HFFc6 (cell line): ENCODE data around the gene NMRK2. TPM values are rescaled to one million over a fixed set of nuclear protein-coding genes. Genes with fewer than 3 reads are reported as not detected.
A peak's percentile ranks its signal among the peaks of the same experiment; 100 is the strongest.

Experiments used
- DNase-seq: peaks from one replicate; pipeline ENCODE4 v3.0.0-alpha.2; 2018
- H3K27ac Mint-ChIP-seq: 2 replicates; pipeline ENCODE4 v1.8.0; 2020; ENCODE audit warnings: mild to moderate bottlenecking, mixed read lengths
- H3K27me3 Mint-ChIP-seq: 2 replicates; pipeline ENCODE4 v1.8.0; 2021; ENCODE audit warnings: mild to moderate bottlenecking, moderate library complexity, mixed read lengths; ENCODE audit not compliant: insufficient read depth
- H3K36me3 Mint-ChIP-seq: 2 replicates; pipeline ENCODE4 v1.8.0; 2021; ENCODE audit warnings: low read depth, mixed read lengths
- H3K4me1 Mint-ChIP-seq: 2 replicates; pipeline ENCODE4 v1.8.0; 2020; ENCODE audit warnings: low read depth, mixed read lengths
- H3K4me3 Mint-ChIP-seq: 2 replicates; pipeline ENCODE4 v1.8.0; 2020; ENCODE audit warnings: mild to moderate bottlenecking, moderate library complexity, mixed read lengths
- H3K9me3 Mint-ChIP-seq: 2 replicates; pipeline ENCODE4 v1.8.0; 2020; ENCODE audit warnings: mild to moderate bottlenecking, mixed read lengths
- total RNA-seq, 6 experiments: library from RNA; stranded (reverse); fragmentation: NEBNext Ultra II Directional; extraction: Animal tissue kit (Norgen Biotek cat#: 25700); gene quantifications; 2 replicates in 1 of 6; 3 replicates in 5 of 6; pipeline ENCODE4 v1.2.3, GENCODE V29; 2021
- TF ChIP-seq, protein P1 (sequence below): fragments of 200-600 bp; sonication (generic); IDR thresholded peaks from 2 replicates; pipeline ENCODE4 v1.5.0; 2021; ENCODE audit warnings: antibody characterized with exemption, mild to moderate bottlenecking

Gene NMRK2
- total RNA-seq, 6 experiments from 2014 or later = not detected

DNA sequence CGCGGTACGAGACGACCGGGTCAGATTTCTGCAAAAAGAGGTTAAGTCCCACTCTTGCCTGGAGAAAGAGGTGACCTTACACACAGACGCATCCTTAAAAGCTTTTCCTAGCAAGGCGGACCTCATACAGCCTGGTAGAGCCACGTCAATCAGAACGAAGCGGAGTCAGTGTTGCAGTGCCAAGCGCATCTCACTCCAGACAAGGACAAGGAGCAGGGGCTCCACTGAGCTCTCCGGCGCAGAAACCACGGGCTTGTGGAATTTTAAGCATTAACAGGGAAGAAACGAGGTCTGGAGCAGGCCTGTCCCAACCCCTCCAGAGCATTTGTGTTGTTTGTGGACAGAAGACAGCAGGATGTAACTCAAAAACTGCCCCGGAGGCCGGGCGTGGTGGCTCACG lies 45.3 kb downstream of the NMRK2 start:
- Mint-ChIP-seq H3K4me1 (peaks cover 28% of the 10 kb centered on the region), H3K36me3 (peaks cover 48% of the 10 kb centered on the region), H3K27ac (peak overlapping the region; percentile 63), H3K9me3 (no peaks in the 10 kb centered on the region; the same call in 1 of the 2 replicates), H3K27me3 (peaks cover 63% of the 10 kb centered on the region), H3K4me3 (peak overlapping the region; percentile 57)
- DNase-seq = no peak
- TF ChIP-seq, protein P1, sequence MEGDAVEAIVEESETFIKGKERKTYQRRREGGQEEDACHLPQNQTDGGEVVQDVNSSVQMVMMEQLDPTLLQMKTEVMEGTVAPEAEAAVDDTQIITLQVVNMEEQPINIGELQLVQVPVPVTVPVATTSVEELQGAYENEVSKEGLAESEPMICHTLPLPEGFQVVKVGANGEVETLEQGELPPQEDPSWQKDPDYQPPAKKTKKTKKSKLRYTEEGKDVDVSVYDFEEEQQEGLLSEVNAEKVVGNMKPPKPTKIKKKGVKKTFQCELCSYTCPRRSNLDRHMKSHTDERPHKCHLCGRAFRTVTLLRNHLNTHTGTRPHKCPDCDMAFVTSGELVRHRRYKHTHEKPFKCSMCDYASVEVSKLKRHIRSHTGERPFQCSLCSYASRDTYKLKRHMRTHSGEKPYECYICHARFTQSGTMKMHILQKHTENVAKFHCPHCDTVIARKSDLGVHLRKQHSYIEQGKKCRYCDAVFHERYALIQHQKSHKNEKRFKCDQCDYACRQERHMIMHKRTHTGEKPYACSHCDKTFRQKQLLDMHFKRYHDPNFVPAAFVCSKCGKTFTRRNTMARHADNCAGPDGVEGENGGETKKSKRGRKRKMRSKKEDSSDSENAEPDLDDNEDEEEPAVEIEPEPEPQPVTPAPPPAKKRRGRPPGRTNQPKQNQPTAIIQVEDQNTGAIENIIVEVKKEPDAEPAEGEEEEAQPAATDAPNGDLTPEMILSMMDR = no peak

DNA sequence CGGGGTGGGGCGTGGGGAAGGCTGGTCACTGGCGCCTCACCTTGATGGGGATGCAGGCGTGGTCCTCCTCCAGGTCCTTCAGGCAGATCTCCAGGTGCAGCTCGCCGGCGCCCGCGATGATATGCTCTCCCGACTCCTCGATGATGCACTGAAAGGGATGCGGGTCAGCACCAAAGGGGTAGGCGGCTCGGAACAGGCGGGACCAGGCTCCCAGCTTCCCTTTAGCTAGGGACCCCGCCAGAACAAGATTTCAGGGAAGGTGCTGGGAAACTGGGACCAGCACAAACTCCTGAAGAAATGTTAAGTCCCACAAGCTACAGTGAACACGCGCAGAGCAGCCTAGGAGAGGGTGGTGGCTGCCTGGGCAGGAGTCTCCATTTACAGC lies 46.4 kb downstream of the NMRK2 start:
- Mint-ChIP-seq H3K27me3 (peaks cover 74% of the 10 kb centered on the region), H3K36me3 (peaks cover 59% of the 10 kb centered on the region), H3K4me1 (peaks cover 39% of the 10 kb centered on the region), H3K4me3 (no peak overlapping the region), H3K9me3 (peaks cover 6% of the 10 kb centered on the region), H3K27ac (peak overlapping the region; percentile 69)
- DNase-seq = no peak
- TF ChIP-seq, protein P1 = no peak

DNA sequence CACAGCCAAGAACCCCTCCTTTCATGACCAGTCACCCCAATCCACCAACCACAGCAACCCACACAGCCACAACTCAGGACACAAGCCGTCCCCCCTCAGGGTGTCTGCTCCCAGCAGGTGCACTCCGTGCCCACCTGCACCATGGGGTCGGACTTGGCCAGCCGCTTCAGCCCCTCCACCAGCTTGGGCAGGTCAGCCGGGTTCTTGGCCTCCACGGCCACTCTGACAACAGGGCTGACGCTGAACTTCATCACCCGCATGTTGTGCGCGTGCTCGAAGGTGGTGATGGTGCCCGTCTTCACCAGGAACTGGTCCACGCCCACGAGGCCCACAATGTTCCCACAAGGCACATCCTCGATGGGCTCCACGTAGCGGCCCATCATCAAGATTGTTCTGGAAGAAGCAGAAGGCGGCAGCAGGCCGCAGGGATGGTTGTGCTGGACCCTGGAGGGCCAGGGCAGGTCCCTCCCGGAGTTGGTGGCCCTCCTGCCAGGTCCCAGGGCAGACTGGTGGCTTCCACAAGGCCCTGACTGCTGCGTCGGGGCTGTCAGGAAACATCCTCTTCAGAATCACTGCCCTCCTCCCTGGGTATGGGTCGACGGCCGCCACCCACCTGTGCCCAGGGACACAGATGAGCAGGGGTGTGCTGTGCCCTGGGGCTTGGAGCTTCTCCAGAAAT lies 46.9 kb downstream of the NMRK2 start:
- H3K36me3 Mint-ChIP-seq = peaks cover 64% of the 10 kb centered on the region
- DNase-seq = no peak
- peaks cover 11% of the 10 kb centered on the region for H3K9me3 Mint-ChIP-seq
- peak overlapping the region; percentile 69 for H3K27ac Mint-ChIP-seq
- TF ChIP-seq, protein P1 = no peak
- peaks cover 40% of the 10 kb centered on the region for H3K4me1 Mint-ChIP-seq
- no peak overlapping the region for H3K4me3 Mint-ChIP-seq
- peaks cover 80% of the 10 kb centered on the region for H3K27me3 Mint-ChIP-seq

DNA sequence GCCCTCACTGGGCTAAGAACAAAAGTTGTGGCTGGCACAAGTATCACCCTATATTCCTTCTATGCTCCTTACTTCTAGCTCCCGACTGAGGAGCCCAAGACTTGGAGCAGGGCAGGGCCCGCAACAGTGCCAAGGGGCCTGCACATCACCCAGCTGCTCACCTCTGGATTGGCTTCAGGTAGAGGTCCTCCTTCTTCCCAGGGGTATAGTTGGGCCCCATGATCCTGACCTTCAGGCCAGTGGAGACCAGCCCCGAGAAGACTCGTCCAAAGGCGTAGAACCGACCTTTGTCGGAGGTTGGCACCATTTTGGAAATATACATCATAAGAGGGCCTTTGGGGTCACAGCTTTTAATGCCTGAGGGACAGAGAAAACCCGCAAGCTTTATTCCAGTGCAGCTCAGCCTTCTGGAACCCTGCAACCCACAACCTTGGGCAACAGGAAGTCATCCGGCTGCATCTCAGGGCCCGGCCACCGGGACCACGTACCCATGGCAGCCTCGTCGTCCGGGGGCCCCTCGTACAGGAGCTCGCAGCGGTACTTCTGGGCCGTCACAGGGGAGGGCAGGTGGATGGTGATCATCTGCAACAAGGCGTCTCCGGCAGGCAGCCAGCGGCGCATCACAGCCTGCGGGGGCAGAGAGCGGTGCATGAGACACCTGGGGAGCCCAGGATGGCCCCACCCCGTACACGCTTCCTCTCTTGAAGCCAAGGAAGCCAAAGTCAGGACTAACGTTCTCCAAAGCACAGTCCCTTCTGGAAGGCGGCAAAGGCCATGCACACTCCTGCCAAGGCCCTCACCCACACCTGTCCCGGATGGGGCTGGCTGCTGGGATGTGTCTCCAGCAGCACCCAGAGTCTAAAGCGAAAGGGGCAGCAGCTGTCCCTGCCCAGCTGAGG lies 47.7 kb downstream of the NMRK2 start:
- H3K9me3 Mint-ChIP-seq = peaks cover 12% of the 10 kb centered on the region
- H3K36me3 Mint-ChIP-seq = peaks cover 68% of the 10 kb centered on the region
- H3K4me3 Mint-ChIP-seq = peak overlapping the region; percentile 34; the same call in 1 of the 2 replicates
- peaks cover 40% of the 10 kb centered on the region for H3K4me1 Mint-ChIP-seq
- H3K27me3 Mint-ChIP-seq = peaks cover 80% of the 10 kb centered on the region
- H3K27ac Mint-ChIP-seq = peak overlapping the region; percentile 45; the same call in 1 of the 2 replicates
- TF ChIP-seq, protein P1 = no peak
- DNase-seq = no peak

DNA sequence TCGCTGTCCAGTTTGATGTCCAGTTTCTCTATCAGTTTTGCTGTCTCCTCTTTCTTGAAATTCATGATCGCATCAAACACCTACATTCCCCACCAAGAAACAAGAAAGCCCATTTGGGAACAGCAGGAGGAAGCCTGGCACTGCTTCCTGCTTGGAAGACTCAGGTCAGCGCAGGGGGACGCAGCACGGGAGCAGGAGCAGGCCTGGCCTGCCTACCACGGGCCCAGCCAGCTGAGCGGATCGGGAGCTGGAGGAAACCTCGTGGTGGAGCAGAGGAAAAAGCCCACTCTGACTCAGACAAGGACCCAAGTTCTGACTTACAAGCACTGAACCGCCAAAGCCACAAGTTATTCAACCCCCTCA lies 48.5 kb downstream of the NMRK2 start:
- peak overlapping the region; percentile 45; the same call in 1 of the 2 replicates for H3K27ac Mint-ChIP-seq
- H3K9me3 Mint-ChIP-seq = peaks cover 12% of the 10 kb centered on the region
- peaks cover 60% of the 10 kb centered on the region for H3K36me3 Mint-ChIP-seq
- peaks cover 74% of the 10 kb centered on the region for H3K27me3 Mint-ChIP-seq
- H3K4me3 Mint-ChIP-seq = peak overlapping the region; percentile 34; the same call in 1 of the 2 replicates
- DNase-seq = no peak
- TF ChIP-seq, protein P1 = no peak
- peaks cover 48% of the 10 kb centered on the region for H3K4me1 Mint-ChIP-seq
